AG04450 (cell line): Measurements from ENCODE around the gene EMILIN2. TPM values are rescaled to one million over a fixed set of nuclear protein-coding genes. Genes with fewer than 3 reads are reported as not detected.
A peak's percentile ranks its signal among the peaks of the same experiment; 100 is the strongest.

ENCODE experiments used
- CTCF ChIA-PET: fragments of 300-600, 350-600 bp; formaldehyde crosslinking; extraction: SDS; loops from one replicate; lab custom pipeline; 2022; ENCODE audit warnings: antibody characterized with exemption, inconsistent platforms; lab: Charles Lee
- POLR2A ChIA-PET: fragments of 350-600 bp; formaldehyde crosslinking; extraction: SDS; loops from one replicate; lab custom pipeline; 2021; ENCODE audit warnings: antibody characterized with exemption, inconsistent platforms; lab: Yijun Ruan, JAX
- DNase-seq: peaks from one replicate; pipeline ENCODE4 v3.0.0-alpha.2; 2011; ENCODE audit warnings: low read depth, low spot score
- H3K27ac ChIP-seq: one replicate; pipeline ENCODE4 v1.5.1; 2012; ENCODE audit warnings: low read depth, low read length, control low read depth
- H3K27me3 ChIP-seq: one replicate; pipeline ENCODE4 v1.6.0; 2012; ENCODE audit warnings: low read length; ENCODE audit not compliant: control insufficient read depth, insufficient read depth
- H3K4me3 ChIP-seq: 2 replicates; pipeline ENCODE4 v1.5.1; 2011; ENCODE audit warnings: mild to moderate bottlenecking, low read depth, low read length, control low read depth
- H3K9me3 ChIP-seq: 2 replicates; pipeline ENCODE4 v1.5.1; 2012; ENCODE audit warnings: low read length; ENCODE audit not compliant: control insufficient read depth, insufficient read depth
- polyA plus RNA-seq: library from polyadenylated mRNA; depleted of rRNA; stranded (reverse); fragments of >200 nt; gene quantifications from 2 replicates; pipeline ENCODE4 v1.2.3, GENCODE V29; 2011
- TF ChIP-seq, protein P1 (sequence below): IDR thresholded peaks from 2 replicates; pipeline ENCODE4 v1.5.1; 2011; ENCODE audit warnings: low read depth, low read length, control low read depth, inconsistent platforms

Gene EMILIN2
- polyA plus RNA-seq, 1 experiment = 1.2 TPM

- H3K27ac ChIP-seq = no peak overlapping the region
- no peaks in the 10 kb centered on the region for H3K9me3 ChIP-seq
- no peak overlapping the region for H3K4me3 ChIP-seq
- CTCF ChIA-PET = interaction anchor here (0.6 to 1.0 kb wide), 2 partner anchors 11 to 325 kb away, joined by 3 read pairs; no protein-coding TSS in a partner anchor
- no peaks in the 10 kb centered on the region for H3K27me3 ChIP-seq
- POLR2A ChIA-PET = no interaction called here
- TF ChIP-seq, protein P1, sequence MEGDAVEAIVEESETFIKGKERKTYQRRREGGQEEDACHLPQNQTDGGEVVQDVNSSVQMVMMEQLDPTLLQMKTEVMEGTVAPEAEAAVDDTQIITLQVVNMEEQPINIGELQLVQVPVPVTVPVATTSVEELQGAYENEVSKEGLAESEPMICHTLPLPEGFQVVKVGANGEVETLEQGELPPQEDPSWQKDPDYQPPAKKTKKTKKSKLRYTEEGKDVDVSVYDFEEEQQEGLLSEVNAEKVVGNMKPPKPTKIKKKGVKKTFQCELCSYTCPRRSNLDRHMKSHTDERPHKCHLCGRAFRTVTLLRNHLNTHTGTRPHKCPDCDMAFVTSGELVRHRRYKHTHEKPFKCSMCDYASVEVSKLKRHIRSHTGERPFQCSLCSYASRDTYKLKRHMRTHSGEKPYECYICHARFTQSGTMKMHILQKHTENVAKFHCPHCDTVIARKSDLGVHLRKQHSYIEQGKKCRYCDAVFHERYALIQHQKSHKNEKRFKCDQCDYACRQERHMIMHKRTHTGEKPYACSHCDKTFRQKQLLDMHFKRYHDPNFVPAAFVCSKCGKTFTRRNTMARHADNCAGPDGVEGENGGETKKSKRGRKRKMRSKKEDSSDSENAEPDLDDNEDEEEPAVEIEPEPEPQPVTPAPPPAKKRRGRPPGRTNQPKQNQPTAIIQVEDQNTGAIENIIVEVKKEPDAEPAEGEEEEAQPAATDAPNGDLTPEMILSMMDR = no peak
- no peak for DNase-seq
Observed at GRCh38 chr18:2920546-2921343, 73.9 kb downstream of the EMILIN2 start.

DNA sequence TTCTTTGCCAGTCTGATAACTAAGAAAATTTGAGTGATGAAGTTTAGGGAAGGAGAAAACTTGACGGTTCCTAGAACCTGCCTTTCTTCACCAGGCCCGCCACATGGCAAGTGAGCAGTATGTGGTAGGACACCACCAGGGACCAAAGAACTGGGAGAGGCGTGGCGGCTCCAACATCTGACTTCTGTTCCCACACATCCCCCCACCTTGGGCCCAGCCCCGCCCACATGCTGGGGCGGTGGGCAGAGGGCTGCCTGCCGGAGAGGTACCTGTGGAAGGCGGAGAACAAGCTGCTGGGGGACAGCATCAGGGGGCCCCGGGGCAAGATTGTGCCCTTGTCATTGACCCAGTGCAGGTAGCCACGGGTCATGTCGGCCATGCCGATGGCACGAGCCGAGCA, 75.0 kb downstream of the EMILIN2 start:
- DNase-seq = no peak
- H3K9me3 ChIP-seq = no peaks in the 10 kb centered on the region
- H3K4me3 ChIP-seq = no peak overlapping the region
- H3K27me3 ChIP-seq = no peaks in the 10 kb centered on the region
- ChIA-PET POLR2A (no interaction called here), CTCF (no interaction called here)
- no peak overlapping the region for H3K27ac ChIP-seq
- TF ChIP-seq, protein P1 = no peak

- H3K27ac ChIP-seq = peak overlapping the region; percentile 21
- CTCF ChIA-PET = interaction anchor here (0.6 to 1.7 kb wide), 5 partner anchors 160 to 323 kb away, joined by 3 to 6 read pairs (median 5); no protein-coding TSS in a partner anchor
- H3K27me3 ChIP-seq = no peaks in the 10 kb centered on the region
- no peak for DNase-seq
- no peak overlapping the region for H3K4me3 ChIP-seq
- H3K9me3 ChIP-seq = no peaks in the 10 kb centered on the region
- POLR2A ChIA-PET = interaction anchor here (0.6 to 1.8 kb wide), 3 partner anchors 324 to 342 kb away, joined by 4 to 6 read pairs (median 5); partner anchors contain the start of gene MYL12A
- TF ChIP-seq, protein P1 = no peak
Observed at GRCh38 chr18:2923464-2923863, 76.7 kb downstream of the EMILIN2 start.

DNA sequence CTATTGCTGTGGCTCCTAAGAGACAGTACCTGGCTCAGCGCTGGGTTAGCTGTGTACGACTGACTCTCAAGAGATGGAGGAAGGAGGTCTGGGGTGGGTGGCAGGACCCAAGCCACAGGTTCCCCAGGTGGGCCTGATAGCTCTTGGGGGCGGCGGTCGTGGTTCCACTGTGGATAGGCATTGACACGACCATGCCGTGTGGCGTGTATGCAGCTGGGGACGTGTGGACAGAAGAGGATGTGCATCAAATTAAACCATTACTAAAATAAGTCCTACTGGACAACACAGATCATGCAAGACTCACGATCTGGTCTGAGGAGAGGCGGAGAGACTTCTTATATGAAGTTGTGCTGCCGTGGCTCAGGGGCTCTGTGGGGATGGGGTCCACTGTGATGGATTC, 78.1 kb downstream of the EMILIN2 start:
- TF ChIP-seq, protein P1 = no peak
- Histone ChIP-seq H3K9me3 (no peaks in the 10 kb centered on the region), H3K27ac (no peak overlapping the region), H3K27me3 (no peaks in the 10 kb centered on the region), H3K4me3 (no peak overlapping the region)
- POLR2A ChIA-PET = interaction anchor here (0.6 kb wide), 1 partner anchor 19 kb away, joined by 3 read pairs; no protein-coding TSS in a partner anchor
- CTCF ChIA-PET = interaction anchor here (1.1 kb wide), 1 partner anchor 8 kb away, joined by 4 read pairs; no protein-coding TSS in a partner anchor
- DNase-seq = no peak

GRCh38 chr18:2926528-2926927, 79.7 kb downstream of the EMILIN2 start:
- Histone ChIP-seq H3K4me3 (no peak overlapping the region), H3K27me3 (no peaks in the 10 kb centered on the region), H3K9me3 (no peaks in the 10 kb centered on the region), H3K27ac (no peak overlapping the region)
- CTCF ChIA-PET = interaction anchor here (0.5 to 1.4 kb wide), 2 partner anchors 224 to 225 kb away, joined by 3 to 4 read pairs; no protein-coding TSS in a partner anchor
- POLR2A ChIA-PET = no interaction called here
- no peak for DNase-seq
- TF ChIP-seq, protein P1 = no peak
